K562 (cell line): Measurements from ENCODE around the gene PTPRR. TPM values are rescaled to one million over a fixed set of nuclear protein-coding genes. Genes with fewer than 3 reads are reported as not detected.

Source experiments
- ATAC-seq: fragments of 200-7000 bp; cut with Tn5 transposase; 3 replicates; pipeline ENCODE4 v1.9.1; 2020; ENCODE audit warnings: moderate library complexity
- BruUV-seq: library from RNA; stranded (reverse); fragments of 400-500 nt; replicated peaks from 2 replicates; lab custom pipeline; 2021; lab: Mats Ljungman, UMichigan
- CTCF ChIA-PET: fragments of 300-600 bp; formaldehyde crosslinking; extraction: SDS; loops from one replicate; lab custom pipeline; 2021; ENCODE audit warnings: low intra/inter-chr PET ratio; lab: Yijun Ruan, JAX
- POLR2A ChIA-PET: fragments of 300-600, 350-650 bp; sonication (Branson Sonifier 250); formaldehyde crosslinking; extraction: SDS; loops from one replicate; lab custom pipeline; 2021; ENCODE audit warnings: antibody characterized with exemption, inconsistent platforms; lab: Yijun Ruan, JAX
- DNase-seq, 4 experiments: peaks; one replicate each; pipeline versions ENCODE4 v3.0.0 to v3.0.0-alpha.2; 2011 to 2018; ENCODE audit warnings: low spot score in 3 of 4, mixed read lengths in 3 of 4; ENCODE audit errors: extremely low read depth in 1 of 4
- FAIRE-seq: peaks from 2 replicates; lab custom pipeline; 2011; peaks lifted over from hg19 to GRCh38; lab: Jason Lieb, UNC
- H2AFZ ChIP-seq: 2 replicates; pipeline ENCODE4 v1.6.0; 2011; ENCODE audit warnings: low read depth, low read length, control low read depth, inconsistent platforms
- H3K27ac ChIP-seq: fragments of 200-600 bp; 3 replicates; pipeline ENCODE4 v1.8.0; 2011; ENCODE audit warnings: low read depth, mild to moderate bottlenecking, control low read depth, inconsistent platforms, low read length, moderate library complexity, mixed read lengths; ENCODE audit errors: extremely low read depth
- H3K27me3 ChIP-seq, 2 experiments: fragments of 300-600 bp in 1 of 2; 2 replicates in 1 of 2; 3 replicates in 1 of 2; pipeline versions ENCODE4 v1.6.0 to v1.8.0; 2011; ENCODE audit warnings: inconsistent platforms in 2 of 2, low read length in 2 of 2, mild to moderate bottlenecking in 1 of 2, mixed read lengths in 1 of 2, moderate library complexity in 1 of 2; ENCODE audit not compliant: control insufficient read depth in 2 of 2, insufficient read depth in 2 of 2
- H3K36me3 ChIP-seq: fragments of 300-600 bp; 3 replicates; pipeline ENCODE4 v1.8.0; 2011; ENCODE audit warnings: mild to moderate bottlenecking, low read length, inconsistent platforms; ENCODE audit not compliant: control insufficient read depth, insufficient read depth
- H3K4me1 ChIP-seq, 2 experiments: fragments of 200-600 bp in 1 of 2; replicated peaks in 1 of 2; 2 replicates in 1 of 2; 3 replicates in 1 of 2; pipeline versions ENCODE4 v1.5.1 to v1.8.0; 2011; ENCODE audit warnings: inconsistent platforms in 2 of 2, low read length in 2 of 2, mild to moderate bottlenecking in 1 of 2, mixed read lengths in 1 of 2, moderate library complexity in 1 of 2; ENCODE audit not compliant: control insufficient read depth in 2 of 2, insufficient read depth in 2 of 2
- H3K4me2 ChIP-seq: 2 replicates; pipeline ENCODE4 v1.6.1; 2011; ENCODE audit warnings: low read length, control low read depth, inconsistent platforms, mixed read lengths; ENCODE audit not compliant: insufficient read depth
- H3K4me3 ChIP-seq: fragments of 200-600 bp; sonication (generic), shearing (Covaris generic); 2 replicates; pipeline ENCODE4 v1.5.1; 2016; ENCODE audit warnings: control low read depth, inconsistent platforms
- H3K79me2 ChIP-seq: fragments of 200-600 bp; 3 replicates; pipeline ENCODE4 v1.8.0; 2011; ENCODE audit warnings: low read length, inconsistent platforms; ENCODE audit not compliant: control insufficient read depth, insufficient read depth
- H3K9ac ChIP-seq, 2 experiments: 2 replicates each; pipeline versions ENCODE4 v1.6.0 to v1.6.1; 2011; ENCODE audit warnings: low read depth in 2 of 2, low read length in 2 of 2, control low read depth in 1 of 2, inconsistent platforms in 1 of 2, mild to moderate bottlenecking in 1 of 2, mixed read lengths in 1 of 2; ENCODE audit not compliant: insufficient read depth in 1 of 2
- H3K9me1 ChIP-seq: one replicate; pipeline ENCODE4 v1.6.0; 2011; ENCODE audit warnings: inconsistent platforms, mild to moderate bottlenecking, low read length, moderate library complexity; ENCODE audit not compliant: control insufficient read depth, insufficient read depth
- H3K9me3 ChIP-seq: replicated peaks from 2 replicates; pipeline ENCODE4 v1.5.1; 2011; ENCODE audit warnings: low read depth, low read length, inconsistent platforms; ENCODE audit not compliant: control insufficient read depth, insufficient read depth
- H4K20me1 ChIP-seq: replicated peaks from 2 replicates; pipeline ENCODE4 v1.6.1; 2011; ENCODE audit warnings: low read length, inconsistent platforms, mixed read lengths; ENCODE audit not compliant: control insufficient read depth, insufficient read depth
- CBX8 ChIP-seq: fragments of 200-600 bp; sonication (generic); IDR thresholded peaks from 2 replicates; pipeline ENCODE4 v1.6.1; 2012; ENCODE audit warnings: borderline replicate concordance, mixed run types, low read depth, mild to moderate bottlenecking, moderate library complexity, mixed read lengths, low read length, control low read depth, inconsistent platforms; ENCODE audit not compliant: poor library complexity, severe bottlenecking; ENCODE audit errors: extremely low read depth
- MCM5 ChIP-seq: fragments of 450-650 bp; IDR thresholded peaks from 2 replicates; pipeline ENCODE4 v1.6.1; 2016; ENCODE audit warnings: low read depth
- NKRF ChIP-seq: fragments of 450-650 bp; IDR thresholded peaks from 2 replicates; pipeline ENCODE4 v1.6.1; 2016; ENCODE audit warnings: borderline replicate concordance
- SNRNP70 ChIP-seq: fragments of 200-400 bp; formaldehyde crosslinking; optimal IDR thresholded peaks from 2 replicates; pipeline ENCODE3; 2017; ENCODE audit warnings: low read depth, low read length
- USF1 ChIP-seq: sonication (generic); formaldehyde crosslinking; IDR thresholded peaks from 2 replicates; pipeline ENCODE4 v1.9.0; 2022; ENCODE audit warnings: mild to moderate bottlenecking, missing genetic modification reagents
- WGBS: fragments of 100-300 bp; shearing (Covaris generic); methylation state at CpG from one replicate; pipeline ENCODE4 v1.1.6; 2016; ENCODE audit warnings: low coverage, mixed read lengths; ENCODE audit not compliant: insufficient coverage; ENCODE audit errors: missing lambda C conversion rate; 5-methylcytosine and 5-hydroxymethylcytosine counted together
- in situ Hi-C: fragments of 300-500 bp; cut with MboI; formaldehyde crosslinking; loops from 4 replicates; pipeline ENCODE4 v1.15.0; 2018; ENCODE audit warnings: inconsistent platforms, mixed read lengths
- intact Hi-C: fragments of 100-400 bp; cut with micrococcal nuclease; formaldehyde crosslinking; loops from 2 replicates; pipeline ENCODE4 v1.14.2; 2022
- polyA plus RNA-seq, 8 experiments: library from polyadenylated mRNA; depleted of rRNA in 4 of 8; stranded (reverse) in 5 of 8; unstranded in 3 of 8; fragments of >200 nt; fragmentation: Nextera tagmentation in 2 of 8; fragmentation: Illumina TruSeq in 1 of 8; extraction: Ambion mirVana in 2 of 8; extraction: Trizol in 1 of 8; gene quantifications; 2 replicates each; pipeline versions ENCODE4 v1.2.1 to v1.2.3, GENCODE V29; 2011 to 2014; ENCODE audit warnings: inconsistent platforms in 1 of 8, missing spikeins in 1 of 8
- total RNA-seq, 7 experiments: library from RNA; depleted of rRNA in 6 of 7; stranded (reverse); fragments of >200 nt in 6 of 7; fragmentation: Illumina TruSeq in 2 of 7; extraction: Trizol in 2 of 7; gene quantifications; 2 replicates each; pipeline versions ENCODE4 v1.2.1 to v1.2.3, GENCODE V29; 2011 to 2021; ENCODE audit warnings: low replicate concordance in 1 of 7

PTPRR gene
- total and polyA plus RNA-seq, 9 of the 15 experiments (the other 6 are each of a cell fraction or from before 2014, with no cell fraction given), result 6.6 to 41.7 (median 12.3) TPM

GRCh38 chr12:70830221-70831061 lies 90.1 kb downstream of the PTPRR start:
- ChIA-PET POLR2A (no interaction called here), CTCF (no interaction called here)
- Histone ChIP-seq H4K20me1 (no peaks in the 10 kb centered on the region), H3K27ac (no peak overlapping the region), H3K79me2 (no peaks in the 10 kb centered on the region), H3K9me1 (no peaks in the 10 kb centered on the region), H3K36me3 (no peaks in the 10 kb centered on the region), H3K9me3 (no peaks in the 10 kb centered on the region), H2AFZ (no peak overlapping the region), H3K9ac (no peak overlapping the region), H3K4me3 (no peak overlapping the region), H3K27me3 (no peaks in the 10 kb centered on the region; a peak in 1 of 5 replicates), H3K4me2 (no peak overlapping the region)
- ATAC-seq (no peak), DNase-seq (no peak), FAIRE-seq (no peak)
- intact Hi-C loops, result loop anchor here (10.0 kb wide), 1 partner anchor 236 kb away; no protein-coding TSS in a partner anchor
- no TSS peak for BruUV-seq
- in situ Hi-C loops, result no loop called here
- 5% methylated on average over 4 of the region's 4 CpGs for WGBS
- TF ChIP-seq USF1 (CRISPR knock-in tag), result no peak
- TF ChIP-seq CBX8, result no peak
- no peak for TF ChIP-seq NKRF
- no peak for TF ChIP-seq MCM5
- TF ChIP-seq SNRNP70, result no peak
- TF ChIP-seq, all 486 proteins: peak for 0
- H3K4me1 ChIP-seq, result no peaks in the 10 kb centered on the region; a peak in 2 of 5 replicates
